ENCODE data around the gene UNCX. TPM values are rescaled to one million over a fixed set of nuclear protein-coding genes. Genes with fewer than 3 reads are reported as not detected.

Gene UNCX
- total RNA-seq, 1 experiment from 2014 or later: not detected

GRCh38 chr7:1220000-1220726, 12.5 kb upstream of the UNCX start:
- BruUV-seq (replicated peaks): no TSS peak
- H3K4me3 ChIP-seq (replicated peaks in 1 of 2; ENCODE audit: low read depth in 1 of 2, low read length in 2 of 2): no peak overlapping the region
- no peak for TF ChIP-seq ATF3 (IDR thresholded peaks at IDR 0.05)
- no peak for TF ChIP-seq ZFX (IDR thresholded peaks at IDR 0.05)
- no peak for TF ChIP-seq MAX (IDR thresholded peaks at IDR 0.05)
- no peak for TF ChIP-seq REST (IDR thresholded peaks at IDR 0.05; ENCODE audit: low read depth)
- no peak for TF ChIP-seq ELF1 (IDR thresholded peaks at IDR 0.05; ENCODE audit: borderline replicate concordance, low read depth)
- no peak for TF ChIP-seq POLR2AphosphoS5 (IDR thresholded peaks at IDR 0.05; ENCODE audit: low read depth, low read length)
- no peak for TF ChIP-seq EZH2phosphoT487 (IDR thresholded peaks at IDR 0.05; ENCODE audit: borderline replicate concordance)
- no peak for TF ChIP-seq SIN3A (IDR thresholded peaks at IDR 0.05; ENCODE audit: low read depth)
- no peak for TF ChIP-seq ZBTB33 (IDR thresholded peaks at IDR 0.05; ENCODE audit: extremely low read depth, insufficient replicate concordance, low read length)
- no peak for TF ChIP-seq CEBPB (IDR thresholded peaks at IDR 0.05; ENCODE audit: low read depth)
- TF ChIP-seq EGR1 (IDR thresholded peaks at IDR 0.05; ENCODE audit: low read depth): no peak
- no peak for TF ChIP-seq FOSL1 (IDR thresholded peaks at IDR 0.05; ENCODE audit: low read depth)
- TF ChIP-seq CBX3 (IDR thresholded peaks at IDR 0.05; ENCODE audit: low read depth): no peak
- no peak for TF ChIP-seq EZH2 (IDR thresholded peaks at IDR 0.05)
- intact Hi-C loops (cut with micrococcal nuclease): no loop called here
- H3K27ac ChIP-seq (ENCODE audit: low read depth, low read length): no peak overlapping the region
- H3K9me2 ChIP-seq (ENCODE audit: insufficient read depth): no peaks in the 10 kb centered on the region
- H2AFZ ChIP-seq (ENCODE audit: low read depth, low read length, poor library complexity, severe bottlenecking): no peak overlapping the region
- no peaks in the 10 kb centered on the region for H3K9me3 ChIP-seq (ENCODE audit: control insufficient read depth in 1 of 2, insufficient read depth in 1 of 2, low read depth in 1 of 2, low read length in 2 of 2)
- H4K20me1 ChIP-seq (ENCODE audit: insufficient read depth): no peaks in the 10 kb centered on the region
- H3K27me3 ChIP-seq (ENCODE audit: insufficient read depth, low read length): no peaks in the 10 kb centered on the region
- ChIA-PET POLR2A (interaction anchor here (0.7 kb wide), 1 partner anchor 8 kb away, joined by 3 read pairs; no protein-coding TSS in a partner anchor), RAD21 (ENCODE audit: low non-redundant PET in 1 of 2, low total read pairs in 2 of 2, uncharacterized antibody in 2 of 2, unreplicated experiment in 2 of 2) (no interaction called here), CTCF (interaction anchor here (0.6 to 1.0 kb wide), 2 partner anchors 18 to 212 kb away, joined by 3 read pairs; no protein-coding TSS in a partner anchor)
- no peak overlapping the region for H3K4me2 ChIP-seq (ENCODE audit: low read length)
- no peaks in the 10 kb centered on the region for H3K36me3 ChIP-seq (ENCODE audit: control insufficient read depth in 1 of 2, insufficient read depth in 2 of 2, low read length in 2 of 2)
- ATAC-seq (no peak), DNase-seq (ENCODE audit: low read depth, low spot score) (no peak)
- H3K4me1 ChIP-seq (ENCODE audit: control insufficient read depth in 1 of 2, insufficient read depth in 2 of 2, low read length in 2 of 2): no peaks in the 10 kb centered on the region
- H3K9ac ChIP-seq (ENCODE audit: low read length): no peak overlapping the region
- no peaks in the 10 kb centered on the region for H3K79me2 ChIP-seq (ENCODE audit: insufficient read depth, low read length)

Data from HCT116 (cell line).